ENCODE results near the gene PTGDS.

PTGDS gene

GRCh38 chr9:136944519-136945332 is 32.6 kb upstream of the PTGDS start, which contains the start of the genes C8G and FBXW5 (continued):
- TF ChIP-seq IKZF3 (tag by site-specific recombination; IDR thresholded peaks at IDR 0.05) (0 out of 2 replicates have a peak, but pooled peaks have one; percentile 4), ZNF747 (tag by site-specific recombination; IDR thresholded peaks at IDR 0.05) (no peak), ZNF423 (tag by site-specific recombination; IDR thresholded peaks at IDR 0.05) (no peak), ZNF24 (tag by site-specific recombination; IDR thresholded peaks at IDR 0.05) (peak; percentile 53; the same call in 1 of the 2 replicates), ZNF610 (tag by site-specific recombination; IDR thresholded peaks at IDR 0.05; ENCODE audit: borderline replicate concordance) (no peak), ZNF600 (tag by site-specific recombination; IDR thresholded peaks at IDR 0.05) (peak; percentile 49; the same call in 1 of the 2 replicates), ZNF621 (tag by site-specific recombination; IDR thresholded peaks at IDR 0.05) (no peak), ZNF513 (tag by site-specific recombination; IDR thresholded peaks at IDR 0.05) (0 out of 2 replicates have a peak, but pooled peaks have one; percentile 20), SP7 (tag by site-specific recombination; IDR thresholded peaks at IDR 0.05) (peak; percentile 60), KLF8 (tag by site-specific recombination; IDR thresholded peaks at IDR 0.05) (peak; percentile 90), ZNF311 (tag by site-specific recombination; IDR thresholded peaks at IDR 0.05; ENCODE audit: borderline replicate concordance) (no peak), ZNF473 (tag by site-specific recombination; IDR thresholded peaks at IDR 0.05) (no peak), ZBTB44 (tag by site-specific recombination; IDR thresholded peaks at IDR 0.05) (peak; percentile 69), ZNF175 (tag by site-specific recombination; IDR thresholded peaks at IDR 0.05) (no peak), ZNF792 (tag by site-specific recombination; IDR thresholded peaks at IDR 0.05) (no peak), ZNF426 (tag by site-specific recombination; IDR thresholded peaks at IDR 0.05) (no peak), ZNF561 (tag by site-specific recombination; IDR thresholded peaks at IDR 0.05; ENCODE audit: borderline replicate concordance) (0 out of 2 replicates have a peak, but pooled peaks have one; percentile 68), ZNF2 (tag by site-specific recombination; IDR thresholded peaks at IDR 0.05) (0 out of 2 replicates have a peak, but pooled peaks have one; percentile 60), ZBTB20 (tag by site-specific recombination; IDR thresholded peaks at IDR 0.05) (peak; percentile 47; the same call in 1 of the 2 replicates), ZNF266 (tag by site-specific recombination; IDR thresholded peaks at IDR 0.05; ENCODE audit: low read depth) (no peak), ZNF221 (tag by site-specific recombination; IDR thresholded peaks at IDR 0.05; ENCODE audit: borderline replicate concordance) (no peak), ZNF37A (tag by site-specific recombination; IDR thresholded peaks at IDR 0.05) (no peak), ZNF248 (tag by site-specific recombination; IDR thresholded peaks at IDR 0.05) (no peak), KLF1 (tag by site-specific recombination; IDR thresholded peaks at IDR 0.05) (peak; percentile 98), OSR2 (tag by site-specific recombination; IDR thresholded peaks at IDR 0.05) (no peak), ZNF544 (tag by site-specific recombination; IDR thresholded peaks at IDR 0.05) (no peak), ZFP69B (tag by site-specific recombination; IDR thresholded peaks at IDR 0.05) (0 out of 2 replicates have a peak, but pooled peaks have one; percentile 17), ZBTB10 (tag by site-specific recombination; IDR thresholded peaks at IDR 0.05) (0 out of 2 replicates have a peak, but pooled peaks have one; percentile 55)
- TF ChIP-seq, protein P1, sequence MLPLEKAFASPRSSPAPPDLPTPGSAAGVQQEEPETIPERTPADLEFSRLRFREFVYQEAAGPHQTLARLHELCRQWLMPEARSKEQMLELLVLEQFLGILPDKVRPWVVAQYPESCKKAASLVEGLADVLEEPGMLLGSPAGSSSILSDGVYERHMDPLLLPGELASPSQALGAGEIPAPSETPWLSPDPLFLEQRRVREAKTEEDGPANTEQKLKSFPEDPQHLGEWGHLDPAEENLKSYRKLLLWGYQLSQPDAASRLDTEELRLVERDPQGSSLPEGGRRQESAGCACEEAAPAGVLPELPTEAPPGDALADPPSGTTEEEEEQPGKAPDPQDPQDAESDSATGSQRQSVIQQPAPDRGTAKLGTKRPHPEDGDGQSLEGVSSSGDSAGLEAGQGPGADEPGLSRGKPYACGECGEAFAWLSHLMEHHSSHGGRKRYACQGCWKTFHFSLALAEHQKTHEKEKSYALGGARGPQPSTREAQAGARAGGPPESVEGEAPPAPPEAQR (tag by site-specific recombination; IDR thresholded peaks at IDR 0.05) = no peak
- TF ChIP-seq, protein P2, sequence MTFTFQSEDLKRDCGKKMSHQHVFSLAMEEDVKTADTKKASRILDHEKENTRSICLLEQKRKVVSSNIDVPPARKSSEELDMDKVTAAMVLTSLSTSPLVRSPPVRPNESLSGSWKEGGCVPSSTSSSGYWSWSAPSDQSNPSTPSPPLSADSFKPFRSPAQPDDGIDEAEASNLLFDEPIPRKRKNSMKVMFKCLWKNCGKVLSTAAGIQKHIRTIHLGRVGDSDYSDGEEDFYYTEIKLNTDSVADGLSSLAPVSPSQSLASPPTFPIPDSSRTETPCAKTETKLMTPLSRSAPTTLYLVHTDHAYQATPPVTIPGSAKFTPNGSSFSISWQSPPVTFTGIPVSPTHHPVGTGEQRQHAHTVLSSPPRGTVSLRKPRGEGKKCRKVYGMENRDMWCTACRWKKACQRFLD (tag by site-specific recombination; IDR thresholded peaks at IDR 0.05) = no peak
- TF ChIP-seq, protein P3, sequence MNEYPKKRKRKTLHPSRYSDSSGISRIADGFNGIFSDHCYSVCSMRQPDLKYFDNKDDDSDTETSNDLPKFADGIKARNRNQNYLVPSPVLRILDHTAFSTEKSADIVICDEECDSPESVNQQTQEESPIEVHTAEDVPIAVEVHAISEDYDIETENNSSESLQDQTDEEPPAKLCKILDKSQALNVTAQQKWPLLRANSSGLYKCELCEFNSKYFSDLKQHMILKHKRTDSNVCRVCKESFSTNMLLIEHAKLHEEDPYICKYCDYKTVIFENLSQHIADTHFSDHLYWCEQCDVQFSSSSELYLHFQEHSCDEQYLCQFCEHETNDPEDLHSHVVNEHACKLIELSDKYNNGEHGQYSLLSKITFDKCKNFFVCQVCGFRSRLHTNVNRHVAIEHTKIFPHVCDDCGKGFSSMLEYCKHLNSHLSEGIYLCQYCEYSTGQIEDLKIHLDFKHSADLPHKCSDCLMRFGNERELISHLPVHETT (tag by site-specific recombination; IDR thresholded peaks at IDR 0.05) = peak; percentile 76; the same call in 1 of the 2 replicates

All from HEK293 (cell line).